Common myeloid progenitor, CD34-positive (primary cell): ENCODE measurements around the gene USP34.

Source experiments
- CTCF ChIA-PET: fragments of 350-600 bp; sonication (Branson Sonifier 250); formaldehyde crosslinking; loops from one replicate; lab custom pipeline; 2021; ENCODE audit warnings: antibody characterized with exemption; lab: Charles Lee
- POLR2A ChIA-PET: fragments of 350-600 bp; sonication (Branson Sonifier 250); formaldehyde crosslinking; loops from one replicate; lab custom pipeline; 2021; ENCODE audit warnings: antibody characterized with exemption; lab: Charles Lee
- DNase-seq, 3 donors: peaks; one replicate each; pipeline versions ENCODE4 v3.0.0 to v3.0.0-alpha.2; 2013
- H3K27ac ChIP-seq, 2 experiments: 1 replicate in 1 of 2; 2 replicates in 1 of 2; pipeline ENCODE4 v1.7.0; 2013; ENCODE audit warnings: inconsistent platforms in 2 of 2, low read length in 2 of 2, mild to moderate bottlenecking in 2 of 2, low read depth in 1 of 2, moderate library complexity in 1 of 2; ENCODE audit not compliant: severe bottlenecking in 2 of 2, insufficient read depth in 1 of 2, poor library complexity in 1 of 2
- H3K27me3 ChIP-seq, 5 experiments: replicated peaks in 2 of 5; 1 replicate in 3 of 5; 2 replicates in 2 of 5; pipeline versions ENCODE4 v1.6.1 to v1.7.0; 2013; ENCODE audit warnings: low read length in 4 of 5, mild to moderate bottlenecking in 2 of 5, moderate library complexity in 2 of 5, inconsistent platforms in 1 of 5; ENCODE audit not compliant: insufficient read depth in 5 of 5, control insufficient read depth in 4 of 5
- H3K36me3 ChIP-seq, 4 experiments: 1 replicate in 2 of 4; 2 replicates in 2 of 4; pipeline versions ENCODE4 v1.6.1 to v1.7.0; 2013; ENCODE audit warnings: low read length in 3 of 4, control low read depth in 1 of 4, mild to moderate bottlenecking in 1 of 4; ENCODE audit not compliant: control insufficient read depth in 4 of 4, insufficient read depth in 4 of 4
- H3K4me1 ChIP-seq, 4 experiments: 1 replicate in 3 of 4; 2 replicates in 1 of 4; pipeline versions ENCODE4 v1.6.1 to v1.7.1; 2013; ENCODE audit warnings: low read length in 3 of 4, mild to moderate bottlenecking in 3 of 4, control low read depth in 1 of 4, inconsistent platforms in 1 of 4, moderate library complexity in 1 of 4; ENCODE audit not compliant: control insufficient read depth in 4 of 4, insufficient read depth in 4 of 4; ENCODE audit errors: control extremely low read depth in 1 of 4
- H3K4me3 ChIP-seq, 7 experiments: 1 replicate in 4 of 7; 2 replicates in 3 of 7; pipeline versions ENCODE4 v1.5.1 to v1.7.0; 2013; ENCODE audit warnings: mild to moderate bottlenecking in 7 of 7, low read length in 6 of 7, moderate library complexity in 6 of 7, inconsistent platforms in 2 of 7, low read depth in 2 of 7, control low read depth in 1 of 7; ENCODE audit not compliant: insufficient read depth in 4 of 7, control insufficient read depth in 1 of 7; ENCODE audit errors: extremely low read depth in 1 of 7
- H3K9me3 ChIP-seq, 5 experiments: 1 replicate in 4 of 5; 2 replicates in 1 of 5; pipeline versions ENCODE4 v1.6.1 to v1.7.1; 2013; ENCODE audit warnings: low read length in 4 of 5, mild to moderate bottlenecking in 2 of 5, inconsistent platforms in 1 of 5, low read depth in 1 of 5, moderate library complexity in 1 of 5; ENCODE audit not compliant: control insufficient read depth in 4 of 5, insufficient read depth in 2 of 5; ENCODE audit errors: control extremely low read depth in 1 of 5
- WGBS: methylation state at CpG from one replicate; pipeline ENCODE4 v1.1.5; 2013; ENCODE audit not compliant: insufficient coverage; 5-methylcytosine and 5-hydroxymethylcytosine counted together

USP34 gene

DNA sequence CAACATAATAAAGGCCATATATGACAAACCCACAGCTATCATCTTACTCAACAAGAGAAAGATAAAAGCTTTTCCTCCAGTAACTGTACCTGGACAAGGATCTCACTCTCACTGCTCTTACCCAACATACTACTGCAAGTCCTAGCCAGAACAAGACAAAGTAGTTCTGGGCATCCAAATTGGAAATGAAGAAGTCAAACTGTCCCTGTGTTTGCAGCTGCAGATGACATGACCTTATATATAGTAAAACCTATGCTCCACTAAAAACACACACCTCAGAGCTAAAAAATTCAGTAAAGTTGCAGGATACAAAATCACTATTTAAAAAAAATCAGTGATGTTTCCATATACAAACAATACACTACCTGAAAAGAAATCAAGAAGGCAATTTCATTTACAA lies 32.2 kb downstream of the USP34 start:
- Histone ChIP-seq H3K27me3 (no peaks in the 10 kb centered on the region), H3K36me3 (peaks cover 0 to 8% (median 6%) of the 10 kb centered on the region in 4 experiments), H3K9me3 (peaks cover 0 to 17% (median 2%) of the 10 kb centered on the region in 5 experiments), H3K4me1 (peaks cover 0 to 22% (median 6%) of the 10 kb centered on the region in 4 experiments), H3K27ac (no peak overlapping the region), H3K4me3 (no peak overlapping the region)
- POLR2A ChIA-PET = no interaction called here
- DNase-seq = no peak
- CTCF ChIA-PET = interaction anchor here (0.8 to 1.6 kb wide), 4 partner anchors 10 to 37 kb away, joined by 3 to 8 read pairs (median 4); no protein-coding TSS in a partner anchor

DNA sequence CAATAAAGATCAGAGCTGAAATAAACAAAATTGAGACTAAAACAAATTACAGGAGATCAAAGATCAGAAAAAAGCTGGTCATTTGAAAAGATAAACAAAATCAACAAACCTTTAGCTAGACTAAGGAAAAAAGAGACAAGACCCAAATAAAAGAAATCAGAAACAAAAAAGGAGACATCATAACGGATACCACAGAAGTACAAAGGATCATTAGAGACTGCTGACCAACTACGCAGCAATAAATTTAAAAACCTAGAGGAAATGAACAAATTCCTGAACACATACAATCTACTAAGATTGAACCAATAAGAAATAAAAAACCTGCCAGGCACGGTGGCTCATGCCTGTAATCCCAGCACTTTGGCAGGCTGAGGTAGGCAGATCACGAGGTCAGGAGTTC lies 33.7 kb downstream of the USP34 start:
- H3K27me3 ChIP-seq = no peaks in the 10 kb centered on the region
- no peak overlapping the region for H3K27ac ChIP-seq
- DNase-seq = no peak
- CTCF ChIA-PET = interaction anchor here (1.5 kb wide), 1 partner anchor 15 kb away, joined by 5 read pairs; no protein-coding TSS in a partner anchor
- H3K4me3 ChIP-seq = no peak overlapping the region
- H3K4me1 ChIP-seq = peaks cover 0 to 22% (median 6%) of the 10 kb centered on the region in 4 experiments
- POLR2A ChIA-PET = interaction anchor here (0.6 kb wide), 1 partner anchor 14 kb away, joined by 5 read pairs; no protein-coding TSS in a partner anchor
- peaks cover 0 to 7% (median 4%) of the 10 kb centered on the region in 4 experiments for H3K36me3 ChIP-seq
- WGBS = 94% methylated on average over 2 of the region's 4 CpGs
- H3K9me3 ChIP-seq = peaks cover 0 to 17% (median 2%) of the 10 kb centered on the region in 5 experiments

DNA sequence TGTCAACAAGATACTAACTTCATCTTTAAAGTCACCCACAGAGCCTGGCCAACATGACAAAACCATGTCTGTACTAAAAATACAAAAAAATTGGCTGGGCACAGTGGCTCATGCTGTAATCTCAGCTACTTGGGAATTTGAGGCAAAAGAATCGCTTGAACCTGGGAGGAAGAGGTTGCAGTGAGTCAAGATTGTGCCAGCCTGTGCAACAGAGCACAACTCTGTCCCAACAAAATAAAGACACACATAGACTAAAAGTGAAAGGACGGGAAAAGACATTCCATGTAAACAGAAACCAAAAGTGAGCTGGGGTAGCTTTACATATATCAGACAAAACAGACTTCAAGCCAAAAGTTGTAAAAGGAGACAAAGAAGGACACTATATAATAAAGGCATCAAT lies 34.8 kb downstream of the USP34 start:
- Histone ChIP-seq H3K4me3 (no peak overlapping the region), H3K4me1 (peaks cover 0 to 18% (median 6%) of the 10 kb centered on the region in 4 experiments), H3K27me3 (no peaks in the 10 kb centered on the region), H3K27ac (no peak overlapping the region), H3K9me3 (peaks cover 0 to 17% (median 2%) of the 10 kb centered on the region in 5 experiments), H3K36me3 (peaks cover 0 to 7% (median 4%) of the 10 kb centered on the region in 4 experiments)
- CTCF ChIA-PET = interaction anchor here (0.8 to 1.5 kb wide), 2 partner anchors 10 to 14 kb away, joined by 3 to 5 read pairs; no protein-coding TSS in a partner anchor
- WGBS = 80% methylated on average over 1 of the region's 2 CpGs
- POLR2A ChIA-PET = no interaction called here
- DNase-seq = no peak

DNA sequence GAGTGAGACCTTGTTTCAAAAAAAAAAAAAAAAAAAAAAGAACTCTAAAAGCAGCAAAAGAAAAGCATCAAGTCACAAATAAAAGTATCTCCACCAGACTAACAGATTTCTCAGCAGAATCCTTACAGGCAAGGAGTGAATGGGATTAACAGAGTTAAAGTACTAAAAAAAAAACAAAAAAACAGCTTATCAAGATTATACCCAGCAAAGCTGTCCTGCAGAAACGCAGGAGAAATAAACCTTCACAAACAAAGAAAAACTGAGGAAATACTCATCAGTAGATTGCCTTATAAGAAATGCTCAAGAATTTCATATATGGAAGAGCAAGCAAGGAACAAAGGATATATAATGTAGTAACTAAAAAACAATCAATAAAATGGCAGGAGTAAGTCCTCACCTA lies 35.6 kb downstream of the USP34 start:
- H3K27me3 ChIP-seq = no peaks in the 10 kb centered on the region
- ChIA-PET CTCF (no interaction called here), POLR2A (no interaction called here)
- no peak overlapping the region for H3K4me3 ChIP-seq
- H3K36me3 ChIP-seq = peaks cover 0 to 7% (median 4%) of the 10 kb centered on the region in 4 experiments
- peaks cover 0 to 18% (median 6%) of the 10 kb centered on the region in 4 experiments for H3K4me1 ChIP-seq
- H3K9me3 ChIP-seq = peaks cover 0 to 17% (median 2%) of the 10 kb centered on the region in 5 experiments
- no peak for DNase-seq
- WGBS = no CpG with 5 or more reads among the region's 1 CpG
- no peak overlapping the region for H3K27ac ChIP-seq

DNA sequence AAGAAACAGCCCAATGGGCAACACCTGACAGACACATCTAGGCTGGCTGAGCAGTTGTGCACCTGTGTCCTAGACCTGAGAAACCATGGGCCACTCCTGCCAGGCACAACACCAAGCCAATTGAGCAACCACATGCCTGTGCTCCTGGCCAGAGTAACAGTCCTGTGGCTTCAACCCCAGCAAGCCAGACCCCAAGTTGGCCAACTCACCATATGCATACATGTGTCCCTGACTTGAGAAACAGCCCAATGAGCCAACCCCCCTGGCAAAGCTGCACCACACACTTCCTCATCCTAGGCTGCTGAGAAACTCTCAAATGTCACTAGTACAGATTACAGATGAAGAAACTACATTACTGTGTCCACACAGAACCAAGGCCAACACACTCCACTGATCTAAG lies 36.6 kb downstream of the USP34 start:
- H3K36me3 ChIP-seq = peaks cover 0 to 4% (median under 1%) of the 10 kb centered on the region in 4 experiments
- peaks cover 0 to 15% (median 6%) of the 10 kb centered on the region in 4 experiments for H3K4me1 ChIP-seq
- no peak overlapping the region for H3K27ac ChIP-seq
- H3K4me3 ChIP-seq = no peak overlapping the region
- peak in 2 of 3 donors; percentile 66 to 74 for DNase-seq
- CTCF ChIA-PET = no interaction called here
- peaks cover 0 to 17% (median 0%) of the 10 kb centered on the region in 5 experiments for H3K9me3 ChIP-seq
- POLR2A ChIA-PET = no interaction called here
- H3K27me3 ChIP-seq = no peaks in the 10 kb centered on the region

DNA sequence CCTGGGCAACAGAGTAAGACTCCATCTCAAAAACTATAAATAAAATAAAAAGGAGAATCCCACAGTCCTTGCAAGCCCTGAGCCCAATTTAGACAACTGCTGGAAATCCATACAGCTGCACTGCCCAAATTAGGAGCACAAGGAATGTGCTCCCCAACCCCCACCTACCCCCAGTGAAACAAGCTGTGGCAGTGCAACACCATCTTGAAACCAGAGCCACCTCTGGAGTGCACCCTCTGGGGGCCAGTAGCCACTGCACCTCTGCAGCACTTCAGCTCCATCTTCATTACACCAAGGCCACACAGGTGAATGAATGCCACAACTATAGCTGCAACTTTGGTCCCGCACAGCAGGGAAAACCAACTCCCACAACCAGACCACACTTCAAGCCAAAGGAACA lies 37.3 kb downstream of the USP34 start:
- ChIA-PET POLR2A (no interaction called here), CTCF (interaction anchor here (1.0 to 1.3 kb wide), 2 partner anchors 24 to 29 kb away, joined by 3 read pairs; no protein-coding TSS in a partner anchor)
- Histone ChIP-seq H3K4me3 (no peak overlapping the region), H3K27me3 (no peaks in the 10 kb centered on the region), H3K9me3 (peaks cover 0 to 17% (median 0%) of the 10 kb centered on the region in 5 experiments), H3K36me3 (no peaks in the 10 kb centered on the region), H3K4me1 (peaks cover 0 to 14% (median 6%) of the 10 kb centered on the region in 4 experiments), H3K27ac (no peak overlapping the region)
- no peak for DNase-seq
- WGBS = 100% methylated on average over 1 of the region's 1 CpG

DNA sequence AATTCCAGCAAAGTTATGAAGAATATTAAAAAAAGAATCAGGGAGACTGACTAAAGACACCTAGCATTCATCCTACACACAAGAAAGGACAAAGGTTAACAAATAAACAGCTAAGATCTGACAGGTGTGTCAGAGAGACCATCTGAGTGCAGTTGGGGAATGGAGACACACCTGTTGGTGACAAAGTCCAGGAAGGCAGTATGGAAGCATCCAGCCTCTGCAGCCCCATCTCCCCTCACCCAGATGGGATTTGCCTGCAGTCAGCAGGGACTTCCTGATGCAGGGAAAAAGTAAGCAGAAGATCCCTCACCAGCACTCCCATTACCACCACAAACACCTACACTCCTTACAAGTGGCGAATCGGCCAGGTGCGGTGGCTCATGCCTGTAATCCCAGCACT lies 37.9 kb downstream of the USP34 start:
- Histone ChIP-seq H3K9me3 (peaks cover 0 to 14% (median 0%) of the 10 kb centered on the region in 5 experiments), H3K27ac (no peak overlapping the region), H3K4me3 (no peak overlapping the region), H3K27me3 (no peaks in the 10 kb centered on the region), H3K36me3 (no peaks in the 10 kb centered on the region), H3K4me1 (peaks cover 0 to 14% (median 6%) of the 10 kb centered on the region in 4 experiments)
- ChIA-PET CTCF (interaction anchor here (0.7 to 1.3 kb wide), 4 partner anchors 15 to 47 kb away, joined by 3 to 4 read pairs (median 3); no protein-coding TSS in a partner anchor), POLR2A (no interaction called here)
- DNase-seq = no peak
- 96% methylated on average over 3 of the region's 3 CpGs for WGBS
